Ishikawa (cell line): ENCODE data around the gene FHIT.

Source experiments
- CREB1 ChIP-seq: IDR thresholded peaks from 2 replicates; pipeline ENCODE4 v1.6.1; 2012; ENCODE audit warnings: low read depth
- EP300 ChIP-seq: IDR thresholded peaks from 2 replicates; pipeline ENCODE4 v1.6.1; 2012; ENCODE audit warnings: borderline replicate concordance

DNA sequence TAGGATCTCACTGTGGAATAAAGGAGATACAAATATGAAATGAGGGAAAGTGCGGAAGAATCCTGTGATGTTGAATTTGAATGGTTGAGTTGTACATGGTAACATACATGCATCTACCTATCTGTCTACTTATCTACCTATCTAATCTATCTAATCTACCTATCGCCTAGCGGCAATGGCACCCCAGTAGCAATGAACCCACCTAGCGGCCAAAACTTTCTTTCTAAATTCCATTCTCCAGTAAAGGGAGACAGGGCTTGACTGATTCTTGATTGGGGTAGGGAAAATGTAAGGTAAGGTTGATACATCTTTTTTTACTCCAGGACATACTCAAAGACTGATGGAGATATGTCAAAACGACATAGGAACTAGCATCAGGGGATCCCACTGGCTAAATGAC is 345.0 kb downstream of the FHIT start:
- TF ChIP-seq CREB1 (no peak), EP300 (no peak)
